Activated CD8-positive, alpha-beta T cell treated with anti-CD3 and anti-CD28 coated beads, Interleukin-2, amount 10 ng/mL, durations not matched to agents 7 days and 5 days (primary cell): ENCODE results near the gene CHAF1A. TPM values are rescaled to one million over a fixed set of nuclear protein-coding genes. Genes with fewer than 3 reads are reported as not detected.

Experiments used
- ATAC-seq: fragments of 150-1000 bp; cut with Tn5 transposase; one replicate; pipeline ENCODE4 v1.10.0; 2021; ENCODE audit warnings: moderate library complexity
- CTCF ChIA-PET: fragments of 350-600 bp; sonication (Branson Sonifier 250); formaldehyde crosslinking; loops from one replicate; lab custom pipeline; 2021; ENCODE audit warnings: antibody characterized with exemption; lab: Charles Lee
- POLR2A ChIA-PET: fragments of 350-600 bp; sonication (Branson Sonifier 250); formaldehyde crosslinking; loops from one replicate; lab custom pipeline; 2021; ENCODE audit warnings: antibody characterized with exemption; lab: Charles Lee
- DNase-seq: peaks from one replicate; pipeline ENCODE4 v3.0.0-alpha.2; 2020
- H3K27ac Mint-ChIP-seq: one replicate; pipeline ENCODE4 v1.8.0; 2021; ENCODE audit warnings: mild to moderate bottlenecking, mixed read lengths
- H3K27me3 Mint-ChIP-seq: one replicate; pipeline ENCODE4 v1.8.0; 2021; ENCODE audit warnings: low read depth, mixed read lengths
- H3K36me3 Mint-ChIP-seq: one replicate; pipeline ENCODE4 v1.8.0; 2021; ENCODE audit warnings: low read depth, mixed read lengths
- H3K4me1 Mint-ChIP-seq: one replicate; pipeline ENCODE4 v1.8.0; 2021; ENCODE audit warnings: low read depth, mixed read lengths
- H3K4me3 Mint-ChIP-seq: one replicate; pipeline ENCODE4 v1.8.0; 2021; ENCODE audit warnings: mild to moderate bottlenecking, mixed read lengths
- H3K9me3 Mint-ChIP-seq: one replicate; pipeline ENCODE4 v1.8.0; 2022; ENCODE audit warnings: mixed read lengths; ENCODE audit not compliant: insufficient read depth
- total RNA-seq, 2 experiments: library from RNA; stranded (reverse); gene quantifications; one replicate each; pipeline ENCODE4 v1.2.3, GENCODE V29; 2021

Gene CHAF1A
- total RNA-seq, 2 experiments from 2014 or later, result 95.3 to 104 TPM

GRCh38 chr19:4396949-4397783, 5.3 kb upstream of the CHAF1A start:
- Mint-ChIP-seq H3K27ac (no peak overlapping the region), H3K4me1 (peaks cover 65% of the 10 kb centered on the region), H3K9me3 (no peaks in the 10 kb centered on the region), H3K27me3 (no peaks in the 10 kb centered on the region), H3K36me3 (peaks cover 44% of the 10 kb centered on the region), H3K4me3 (no peak overlapping the region)
- ChIA-PET POLR2A (interaction anchor here (1.4 kb wide), 1 partner anchor 8 kb away, joined by 4 read pairs; no protein-coding TSS in a partner anchor), CTCF (no interaction called here)
- no peak for DNase-seq
- ATAC-seq, result no peak

- Mint-ChIP-seq H3K4me1 (peaks cover 64% of the 10 kb centered on the region), H3K9me3 (no peaks in the 10 kb centered on the region), H3K4me3 (peak overlapping the region; percentile 95), H3K36me3 (peaks cover 53% of the 10 kb centered on the region), H3K27ac (peak overlapping the region; percentile 92), H3K27me3 (no peaks in the 10 kb centered on the region)
- DNase-seq (no peak), ATAC-seq (peak; percentile 5)
- POLR2A ChIA-PET, result interaction anchor here (1.0 to 1.7 kb wide), 6 partner anchors 16 to 153 kb away, joined by 3 to 7 read pairs (median 3); partner anchors contain the start of gene YJU2
- CTCF ChIA-PET, result interaction anchor here (0.6 to 3.0 kb wide), 13 partner anchors 9 to 133 kb away, joined by 3 to 54 read pairs (median 5); partner anchors contain the start of genes HDGFL2 and MPND
Observed at GRCh38 chr19:4399812-4400134, 2.7 kb upstream of the CHAF1A start.

- H3K9me3 Mint-ChIP-seq, result no peaks in the 10 kb centered on the region
- H3K4me1 Mint-ChIP-seq, result peaks cover 62% of the 10 kb centered on the region
- DNase-seq, result peak; percentile 94
- ATAC-seq, result peak; percentile 66
- ChIA-PET CTCF (interaction anchor here (0.6 to 3.0 kb wide), 15 partner anchors 9 to 134 kb away, joined by 3 to 54 read pairs (median 4); partner anchors contain the start of genes HDGFL2 and MPND), POLR2A (interaction anchor here (1.0 to 1.7 kb wide), 7 partner anchors 16 to 154 kb away, joined by 3 to 7 read pairs (median 3); partner anchors contain the start of gene YJU2)
- no peaks in the 10 kb centered on the region for H3K27me3 Mint-ChIP-seq
- peak within 1 kb of the TSS; percentile 93 for H3K27ac Mint-ChIP-seq
- H3K36me3 Mint-ChIP-seq, result peaks cover 50% of the 10 kb centered on the region
- peak within 1 kb of the TSS; percentile 95 for H3K4me3 Mint-ChIP-seq
Observed at GRCh38 chr19:4400135-4400936, 2.1 kb upstream of the CHAF1A start, which contains the start of gene SH3GL1. SH3GL1 (minus strand) TSS chr19:4400547; CDS start chr19:4400368, 179 bp downstream.

GRCh38 chr19:4401769-4402170, 670 bp upstream of the CHAF1A start:
- peak overlapping the region; percentile 93 for H3K27ac Mint-ChIP-seq
- peak overlapping the region; percentile 79 for H3K4me3 Mint-ChIP-seq
- no peak for DNase-seq
- no peak for ATAC-seq
- H3K36me3 Mint-ChIP-seq, result peaks cover 49% of the 10 kb centered on the region
- peaks cover 67% of the 10 kb centered on the region for H3K4me1 Mint-ChIP-seq
- H3K9me3 Mint-ChIP-seq, result no peaks in the 10 kb centered on the region
- CTCF ChIA-PET, result interaction anchor here (0.5 to 3.0 kb wide), 12 partner anchors 14 to 1402 kb away, joined by 3 to 54 read pairs (median 5); partner anchors contain the start of genes MPND and YJU2
- POLR2A ChIA-PET, result interaction anchor here (0.6 to 1.8 kb wide), 13 partner anchors 13 to 1773 kb away, joined by 3 to 11 read pairs (median 3); partner anchors contain the start of genes EEF2 and MPND
- no peaks in the 10 kb centered on the region for H3K27me3 Mint-ChIP-seq

GRCh38 chr19:4403005-4403761, 743 bp downstream of the CHAF1A start:
- no peaks in the 10 kb centered on the region for H3K27me3 Mint-ChIP-seq
- peak overlapping the region; percentile 94 for H3K27ac Mint-ChIP-seq
- peaks cover 60% of the 10 kb centered on the region for H3K4me1 Mint-ChIP-seq
- ChIA-PET CTCF (interaction anchor here (0.8 kb wide), 1 partner anchor 136 kb away, joined by 3 read pairs; no protein-coding TSS in a partner anchor), POLR2A (interaction anchor here (1.3 to 1.8 kb wide), 3 partner anchors 11 to 418 kb away, joined by 3 to 6 read pairs (median 4); partner anchors contain the start of gene EEF2)
- ATAC-seq (no peak), DNase-seq (no peak)
- H3K9me3 Mint-ChIP-seq, result no peaks in the 10 kb centered on the region
- H3K36me3 Mint-ChIP-seq, result peaks cover 53% of the 10 kb centered on the region
- H3K4me3 Mint-ChIP-seq, result peak overlapping the region; percentile 95

GRCh38 chr19:4405977-4406376, 3.5 kb downstream of the CHAF1A start:
- Mint-ChIP-seq H3K27ac (peak overlapping the region; percentile 16), H3K27me3 (no peaks in the 10 kb centered on the region), H3K4me1 (peaks cover 43% of the 10 kb centered on the region), H3K9me3 (no peaks in the 10 kb centered on the region), H3K4me3 (no peak overlapping the region), H3K36me3 (peaks cover 56% of the 10 kb centered on the region)
- no peak for DNase-seq
- ChIA-PET CTCF (interaction anchor here (1.3 kb wide), 1 partner anchor 9 kb away, joined by 7 read pairs; no protein-coding TSS in a partner anchor), POLR2A (interaction anchor here (2.0 kb wide), 1 partner anchor 11 kb away, joined by 6 read pairs; no protein-coding TSS in a partner anchor)
- ATAC-seq, result no peak

GRCh38 chr19:4406626-4407025, 4.2 kb downstream of the CHAF1A start:
- Mint-ChIP-seq H3K36me3 (peaks cover 57% of the 10 kb centered on the region), H3K4me1 (peaks cover 37% of the 10 kb centered on the region), H3K27ac (no peak overlapping the region), H3K4me3 (no peak overlapping the region), H3K9me3 (no peaks in the 10 kb centered on the region), H3K27me3 (no peaks in the 10 kb centered on the region)
- ChIA-PET CTCF (interaction anchor here (1.3 kb wide), 1 partner anchor 8 kb away, joined by 7 read pairs; no protein-coding TSS in a partner anchor), POLR2A (interaction anchor here (2.0 kb wide), 1 partner anchor 10 kb away, joined by 6 read pairs; no protein-coding TSS in a partner anchor)
- DNase-seq, result no peak
- ATAC-seq, result no peak

- DNase-seq (no peak), ATAC-seq (no peak)
- H3K27ac Mint-ChIP-seq, result no peak overlapping the region
- H3K27me3 Mint-ChIP-seq, result no peaks in the 10 kb centered on the region
- ChIA-PET POLR2A (no interaction called here), CTCF (no interaction called here)
- H3K4me3 Mint-ChIP-seq, result no peak overlapping the region
- peaks cover 65% of the 10 kb centered on the region for H3K36me3 Mint-ChIP-seq
- H3K9me3 Mint-ChIP-seq, result no peaks in the 10 kb centered on the region
- H3K4me1 Mint-ChIP-seq, result peaks cover 23% of the 10 kb centered on the region
Observed at GRCh38 chr19:4409123-4409933, 6.9 kb downstream of the CHAF1A start.

GRCh38 chr19:4413588-4413987, 11.1 kb downstream of the CHAF1A start:
- H3K4me3 Mint-ChIP-seq, result no peak overlapping the region
- H3K36me3 Mint-ChIP-seq, result peaks cover 56% of the 10 kb centered on the region
- ATAC-seq (no peak), DNase-seq (no peak)
- H3K4me1 Mint-ChIP-seq, result peaks cover 3% of the 10 kb centered on the region
- H3K27ac Mint-ChIP-seq, result no peak overlapping the region
- ChIA-PET CTCF (no interaction called here), POLR2A (interaction anchor here (1.7 kb wide), 1 partner anchor 11 kb away, joined by 4 read pairs; the partner anchor contains the start of gene CHAF1A)
- no peaks in the 10 kb centered on the region for H3K27me3 Mint-ChIP-seq
- no peaks in the 10 kb centered on the region for H3K9me3 Mint-ChIP-seq
